HepG2 (cell line): ENCODE measurements around the gene ZFP62. TPM values are rescaled to one million over a fixed set of nuclear protein-coding genes. Genes with fewer than 3 reads are reported as not detected.
A peak's percentile ranks its signal among the peaks of the same experiment; 100 is the strongest.

Experiments used
- AFF4 ChIP-seq: sonication (generic); formaldehyde crosslinking; IDR thresholded peaks from 2 replicates; pipeline ENCODE4 v1.4.0; 2020; ENCODE audit warnings: missing genetic modification reagents
- AHDC1 ChIP-seq: sonication (generic); formaldehyde crosslinking; IDR thresholded peaks from 2 replicates; pipeline ENCODE4 v1.5.1; 2020; ENCODE audit warnings: mild to moderate bottlenecking, missing genetic modification reagents, borderline replicate concordance
- HOXA9 ChIP-seq: sonication (generic); formaldehyde crosslinking; IDR thresholded peaks from 2 replicates; pipeline ENCODE4 v1.8.1; 2022; ENCODE audit warnings: missing genetic modification reagents, mild to moderate bottlenecking, moderate library complexity, borderline replicate concordance
- RBFOX2 ChIP-seq: fragments of 200-400 bp; formaldehyde crosslinking; IDR thresholded peaks from 2 replicates; pipeline ENCODE4 v1.6.1; 2017; ENCODE audit warnings: low read depth, mild to moderate bottlenecking, low read length
- SALL2 ChIP-seq: sonication (generic); formaldehyde crosslinking; IDR thresholded peaks from 2 replicates; pipeline ENCODE4 v1.8.1; 2023; ENCODE audit warnings: mild to moderate bottlenecking, missing genetic modification reagents, inconsistent platforms
- SIX4 ChIP-seq: sonication (generic); formaldehyde crosslinking; IDR thresholded peaks from 2 replicates; pipeline ENCODE4 v1.4.0; 2020; ENCODE audit warnings: missing genetic modification reagents
- TCF12 ChIP-seq, 2 experiments: fragments of 450-650 bp in 1 of 2; sonication (generic) in 1 of 2; formaldehyde crosslinking in 1 of 2; IDR thresholded peaks; 2 replicates each; pipeline versions ENCODE4 v1.6.1 to v1.8.0; 2017 to 2022; ENCODE audit warnings: antibody characterized with exemption in 1 of 2, mild to moderate bottlenecking in 1 of 2, missing genetic modification reagents in 1 of 2, moderate library complexity in 1 of 2
- TRIM24 ChIP-seq: sonication (generic); formaldehyde crosslinking; IDR thresholded peaks from 2 replicates; pipeline ENCODE4 v1.8.0; 2022; ENCODE audit warnings: mild to moderate bottlenecking, missing genetic modification reagents
- ZC3H13 ChIP-seq: sonication (generic); formaldehyde crosslinking; IDR thresholded peaks from 2 replicates; pipeline ENCODE4 v1.8.1; 2023; ENCODE audit warnings: mild to moderate bottlenecking, missing genetic modification reagents, moderate library complexity
- ZFX ChIP-seq: sonication (generic); formaldehyde crosslinking; IDR thresholded peaks from 2 replicates; pipeline ENCODE4 v1.4.0; 2020; ENCODE audit warnings: mild to moderate bottlenecking, low read depth, missing genetic modification reagents, moderate library complexity
- ZNF143 ChIP-seq: sonication (generic); formaldehyde crosslinking; IDR thresholded peaks from 2 replicates; pipeline ENCODE4 v1.4.0; 2020; ENCODE audit warnings: missing genetic modification reagents
- ZNF251 ChIP-seq: sonication (generic); formaldehyde crosslinking; IDR thresholded peaks from 2 replicates; pipeline ENCODE4 v1.9.0; 2021; ENCODE audit warnings: mild to moderate bottlenecking, missing genetic modification reagents
- ZNF292 ChIP-seq: sonication (generic); formaldehyde crosslinking; IDR thresholded peaks from 2 replicates; pipeline ENCODE4 v1.8.1; 2022; ENCODE audit warnings: mild to moderate bottlenecking, low read depth, missing genetic modification reagents, borderline replicate concordance
- ZNF446 ChIP-seq: sonication (generic); formaldehyde crosslinking; IDR thresholded peaks from 2 replicates; pipeline ENCODE4 v1.5.0; 2020; ENCODE audit warnings: mild to moderate bottlenecking, missing genetic modification reagents
- ZNF589 ChIP-seq: sonication (generic); formaldehyde crosslinking; conservative IDR thresholded peaks from 2 replicates; pipeline ENCODE4 v1.8.0; 2022; ENCODE audit warnings: mild to moderate bottlenecking, moderate library complexity, missing genetic modification reagents
- ZNF746 ChIP-seq: sonication (generic); formaldehyde crosslinking; IDR thresholded peaks from 2 replicates; pipeline ENCODE4 v1.8.0; 2022; ENCODE audit warnings: mild to moderate bottlenecking, missing genetic modification reagents
- polyA plus RNA-seq, 8 experiments: library from polyadenylated mRNA; depleted of rRNA in 3 of 8; stranded (reverse) in 7 of 8; unstranded in 1 of 8; fragments of >200 nt; fragmentation: Illumina TruSeq in 4 of 8; extraction: Trizol in 4 of 8; gene quantifications; 2 replicates each; pipeline versions ENCODE4 v1.2.1 to v1.2.3, GENCODE V29; 2011 to 2016; ENCODE audit warnings: low read depth in 4 of 8, missing spikeins in 1 of 8, mixed read lengths in 1 of 8; ENCODE audit not compliant: insufficient read depth in 1 of 8
- total RNA-seq, 5 experiments: library from RNA; depleted of rRNA; stranded (reverse); fragments of >200 nt; fragmentation: Illumina TruSeq; extraction: Trizol; gene quantifications; 2 replicates each; pipeline ENCODE4 v1.2.3, GENCODE V29; 2016; ENCODE audit warnings: low read depth in 1 of 5
- TF ChIP-seq, protein P1 (sequence below): sonication (generic); formaldehyde crosslinking; IDR thresholded peaks from 2 replicates; pipeline ENCODE4 v1.5.1; 2020; ENCODE audit warnings: missing genetic modification reagents, mild to moderate bottlenecking, borderline replicate concordance

ZFP62 gene
- total and polyA plus RNA-seq, 2 of the 13 experiments (the other 11 are each of a cell fraction or from before 2014, with no cell fraction given) = 8.2 to 19.4 TPM

DNA sequence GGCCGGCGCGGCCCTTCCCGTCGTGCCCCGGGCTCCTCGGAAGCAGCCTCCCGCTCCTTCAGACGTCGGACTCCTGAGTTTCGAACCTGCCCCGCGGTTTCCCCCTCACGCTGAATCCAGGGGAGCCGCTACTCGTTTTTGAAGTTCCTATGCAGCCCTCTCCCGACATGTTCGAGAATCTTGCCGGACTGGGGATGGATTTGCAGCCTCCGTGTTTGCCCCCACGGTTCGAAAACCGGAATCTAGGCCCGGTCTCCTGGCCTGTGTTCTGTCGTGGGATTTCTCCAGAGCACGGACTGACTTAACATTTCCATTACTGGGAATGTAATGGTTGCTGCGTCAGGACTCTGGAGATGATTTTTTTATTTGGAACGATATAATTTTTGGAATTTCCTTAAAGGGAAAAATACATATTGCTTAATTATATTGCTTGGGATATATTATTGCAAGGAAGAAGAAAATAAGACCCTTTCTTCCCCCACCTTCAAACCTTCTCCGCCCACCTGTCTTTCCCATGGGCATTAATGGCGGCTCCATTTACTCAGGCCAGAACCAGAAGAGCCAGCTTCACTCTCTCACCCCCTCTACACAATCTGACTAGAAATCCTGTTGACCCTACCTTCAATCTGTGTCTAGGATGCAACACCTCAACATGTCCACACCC lies 50.0 kb downstream of the ZFP62 start (continued):
- TF ChIP-seq ZNF143 (peak; percentile 64; the same call in 1 of the 2 replicates), RBFOX2 (no peak), ZFX (no peak), SALL2 (no peak), ZNF589 (CRISPR knock-in tag) (0 out of 2 replicates have a peak, but pooled peaks have one; percentile 27), ZC3H13 (CRISPR knock-in tag) (peak; percentile 91), SIX4 (no peak), HOXA9 (CRISPR knock-in tag) (0 out of 2 replicates have a peak, but pooled peaks have one; percentile 17), ZNF251 (no peak), TCF12 (IDR thresholded peaks at IDR 0.05) (no peak), TCF12 (CRISPR knock-in tag; IDR thresholded peaks at IDR 0.05) (no peak), AFF4 (CRISPR knock-in tag) (no peak), AHDC1 (no peak), ZNF746 (CRISPR knock-in tag) (no peak), ZNF292 (no peak), TRIM24 (0 out of 2 replicates have a peak, but pooled peaks have one; percentile 20), ZNF446 (peak; percentile 87)
- TF ChIP-seq, protein P1, sequence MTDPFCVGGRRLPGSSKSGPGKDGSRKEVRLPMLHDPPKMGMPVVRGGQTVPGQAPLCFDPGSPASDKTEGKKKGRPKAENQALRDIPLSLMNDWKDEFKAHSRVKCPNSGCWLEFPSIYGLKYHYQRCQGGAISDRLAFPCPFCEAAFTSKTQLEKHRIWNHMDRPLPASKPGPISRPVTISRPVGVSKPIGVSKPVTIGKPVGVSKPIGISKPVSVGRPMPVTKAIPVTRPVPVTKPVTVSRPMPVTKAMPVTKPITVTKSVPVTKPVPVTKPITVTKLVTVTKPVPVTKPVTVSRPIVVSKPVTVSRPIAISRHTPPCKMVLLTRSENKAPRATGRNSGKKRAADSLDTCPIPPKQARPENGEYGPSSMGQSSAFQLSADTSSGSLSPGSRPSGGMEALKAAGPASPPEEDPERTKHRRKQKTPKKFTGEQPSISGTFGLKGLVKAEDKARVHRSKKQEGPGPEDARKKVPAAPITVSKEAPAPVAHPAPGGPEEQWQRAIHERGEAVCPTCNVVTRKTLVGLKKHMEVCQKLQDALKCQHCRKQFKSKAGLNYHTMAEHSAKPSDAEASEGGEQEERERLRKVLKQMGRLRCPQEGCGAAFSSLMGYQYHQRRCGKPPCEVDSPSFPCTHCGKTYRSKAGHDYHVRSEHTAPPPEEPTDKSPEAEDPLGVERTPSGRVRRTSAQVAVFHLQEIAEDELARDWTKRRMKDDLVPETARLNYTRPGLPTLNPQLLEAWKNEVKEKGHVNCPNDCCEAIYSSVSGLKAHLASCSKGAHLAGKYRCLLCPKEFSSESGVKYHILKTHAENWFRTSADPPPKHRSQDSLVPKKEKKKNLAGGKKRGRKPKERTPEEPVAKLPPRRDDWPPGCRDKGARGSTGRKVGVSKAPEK = no peak
